GM23248 (cell line): ENCODE measurements around the gene MRPL4.

Source experiments
- EZH2 ChIP-seq: fragments of 200-600 bp; sonication (generic); IDR thresholded peaks from 2 replicates; pipeline ENCODE4 v1.6.1; 2018; ENCODE audit warnings: antibody characterized with exemption, mild to moderate bottlenecking; ENCODE audit not compliant: insufficient read depth, poor library complexity, severe bottlenecking
- EZH2phosphoT487 ChIP-seq: fragments of 200-600 bp; sonication (generic); IDR thresholded peaks from 2 replicates; pipeline ENCODE4 v1.6.1; 2018; ENCODE audit warnings: antibody characterized with exemption, moderate library complexity, mild to moderate bottlenecking, low read depth; ENCODE audit not compliant: insufficient read depth

DNA sequence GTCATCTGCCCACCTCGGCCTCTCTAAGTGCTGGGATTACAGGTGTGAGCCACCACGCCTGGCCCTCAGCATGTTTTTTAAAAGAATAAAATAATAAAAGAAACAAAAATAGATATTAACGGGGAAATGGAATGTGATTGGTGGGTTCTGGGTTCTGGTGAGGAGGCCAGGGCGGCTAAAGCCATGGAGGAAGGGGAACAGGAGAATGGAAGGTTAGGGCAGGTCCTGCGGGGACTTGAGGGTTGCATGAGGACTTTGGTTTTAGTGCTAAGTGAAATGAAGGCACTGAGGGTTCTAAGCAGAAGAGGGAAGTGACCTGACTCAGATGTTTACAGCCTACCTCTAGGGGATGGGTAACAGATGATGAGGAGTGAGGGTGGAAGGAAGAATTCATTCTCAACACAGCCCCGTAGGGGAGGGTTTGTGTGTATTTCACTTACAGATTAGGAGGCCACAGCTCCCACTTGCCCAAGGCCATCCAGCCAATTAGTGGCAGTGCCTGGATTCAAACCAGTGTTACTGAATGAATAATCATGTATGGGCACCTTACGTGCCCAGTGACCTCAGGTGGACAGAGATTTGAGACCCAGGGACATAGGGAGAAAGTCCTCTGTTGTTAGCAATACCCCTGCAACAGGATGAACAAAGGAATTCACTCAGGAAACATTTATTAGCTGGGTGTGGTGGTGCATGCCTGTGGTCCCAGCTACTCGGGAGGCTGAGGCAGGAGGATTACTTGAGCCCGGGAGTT, 6.7 kb upstream of the MRPL4 start:
- no peak for TF ChIP-seq EZH2phosphoT487
- TF ChIP-seq EZH2: no peak
